ENCODE results near the gene CSNK1E. TPM values are rescaled to one million over a fixed set of nuclear protein-coding genes. Genes with fewer than 3 reads are reported as not detected.

The CSNK1E gene
- total and polyA plus RNA-seq, 2 experiments from 2014 or later: 85.8 to 123 TPM

DNA sequence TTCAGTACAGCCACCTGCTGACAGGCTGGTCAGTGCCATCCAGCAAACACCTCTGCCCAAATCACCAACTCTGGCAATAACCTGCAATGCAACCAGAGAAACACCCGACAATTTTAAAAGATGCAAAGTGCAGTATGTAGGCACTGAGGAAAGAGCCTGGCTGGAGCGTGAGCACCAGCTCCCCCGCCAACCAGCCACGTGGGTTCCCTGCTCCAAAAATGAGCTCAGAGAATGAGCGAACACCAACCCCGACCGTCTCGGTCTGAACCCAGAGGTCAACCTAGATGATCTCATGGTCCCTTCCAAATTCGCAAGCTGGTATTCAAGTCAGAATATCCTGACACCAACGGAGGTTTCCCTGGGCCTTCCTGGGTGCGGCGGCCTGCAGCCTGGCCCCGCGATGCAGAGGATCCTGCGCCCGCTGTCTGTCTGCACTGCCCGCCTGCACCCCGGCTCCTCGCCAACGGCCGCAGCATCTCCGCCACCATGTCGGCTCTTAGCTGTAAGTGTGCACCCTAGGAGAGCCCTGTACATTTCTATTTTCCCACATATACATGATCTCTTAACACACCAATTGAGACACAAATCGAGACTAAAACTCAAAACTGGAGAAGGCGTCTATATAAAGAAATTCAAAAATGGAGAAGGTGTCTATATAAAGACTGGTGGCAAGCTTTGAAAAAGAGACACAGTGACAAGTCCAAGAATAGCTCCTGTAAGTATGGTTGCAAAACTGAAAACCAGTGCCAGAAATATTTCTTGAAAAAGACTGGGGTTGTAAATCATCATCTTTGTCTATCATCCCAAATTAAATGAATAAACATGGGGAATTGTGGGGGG lies 67.2 kb downstream of the CSNK1E start:
- Histone ChIP-seq H3K27ac (no peak overlapping the region), H3K79me2 (peaks cover 71% of the 10 kb centered on the region), H3K4me3 (no peak overlapping the region), H3K9me3 (ENCODE audit: low read depth) (no peaks in the 10 kb centered on the region), H3K9me2 (replicated peaks; ENCODE audit: insufficient read depth) (no peaks in the 10 kb centered on the region), H4K20me1 (ENCODE audit: insufficient read depth, poor library complexity, severe bottlenecking) (peaks cover 17% of the 10 kb centered on the region), H3K36me3 (replicated peaks; ENCODE audit: insufficient read depth, low read depth) (no peaks in the 10 kb centered on the region), H3K27me3 (no peaks in the 10 kb centered on the region), H3K4me2 (no peak overlapping the region), H2AFZ (no peak overlapping the region), H3K4me1 (ENCODE audit: insufficient read depth) (no peaks in the 10 kb centered on the region)
- DNase-seq (ENCODE audit: low spot score): no peak
- TF ChIP-seq EZH2phosphoT487 (IDR thresholded peaks at IDR 0.05; ENCODE audit: low read depth, severe bottlenecking, unreplicated experiment): no peak
- no peak for TF ChIP-seq EZH2 (IDR thresholded peaks at IDR 0.05; ENCODE audit: borderline replicate concordance)
- TF ChIP-seq, protein P1, sequence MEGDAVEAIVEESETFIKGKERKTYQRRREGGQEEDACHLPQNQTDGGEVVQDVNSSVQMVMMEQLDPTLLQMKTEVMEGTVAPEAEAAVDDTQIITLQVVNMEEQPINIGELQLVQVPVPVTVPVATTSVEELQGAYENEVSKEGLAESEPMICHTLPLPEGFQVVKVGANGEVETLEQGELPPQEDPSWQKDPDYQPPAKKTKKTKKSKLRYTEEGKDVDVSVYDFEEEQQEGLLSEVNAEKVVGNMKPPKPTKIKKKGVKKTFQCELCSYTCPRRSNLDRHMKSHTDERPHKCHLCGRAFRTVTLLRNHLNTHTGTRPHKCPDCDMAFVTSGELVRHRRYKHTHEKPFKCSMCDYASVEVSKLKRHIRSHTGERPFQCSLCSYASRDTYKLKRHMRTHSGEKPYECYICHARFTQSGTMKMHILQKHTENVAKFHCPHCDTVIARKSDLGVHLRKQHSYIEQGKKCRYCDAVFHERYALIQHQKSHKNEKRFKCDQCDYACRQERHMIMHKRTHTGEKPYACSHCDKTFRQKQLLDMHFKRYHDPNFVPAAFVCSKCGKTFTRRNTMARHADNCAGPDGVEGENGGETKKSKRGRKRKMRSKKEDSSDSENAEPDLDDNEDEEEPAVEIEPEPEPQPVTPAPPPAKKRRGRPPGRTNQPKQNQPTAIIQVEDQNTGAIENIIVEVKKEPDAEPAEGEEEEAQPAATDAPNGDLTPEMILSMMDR (IDR thresholded peaks at IDR 0.05; ENCODE audit: poor library complexity): no peak
- 97% methylated on average over 25 of the region's 25 CpGs for WGBS (ENCODE audit: low lambda C conversion rate, missing lambda C conversion rate)

DNA sequence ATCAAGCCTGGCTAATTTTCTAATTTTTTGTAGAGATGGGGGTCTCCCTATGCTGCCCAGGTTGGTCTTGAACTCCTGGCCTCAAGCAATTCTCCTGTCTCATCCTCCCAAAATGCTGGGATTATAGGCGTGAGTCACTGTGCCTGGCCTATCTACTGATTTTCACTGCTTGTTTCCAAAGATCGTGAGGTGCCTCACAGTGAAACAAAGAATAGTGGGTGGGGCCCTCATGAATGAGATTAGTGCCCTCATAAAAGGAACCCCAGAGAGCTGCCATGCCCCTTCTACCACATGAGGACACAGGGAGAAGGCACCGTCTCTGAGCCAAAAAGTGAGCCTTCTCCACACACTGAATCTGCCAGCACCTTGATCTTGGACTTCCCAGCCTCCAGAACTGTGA lies 67.9 kb downstream of the CSNK1E start:
- peaks cover 64% of the 10 kb centered on the region for H3K79me2 ChIP-seq
- H3K4me2 ChIP-seq: no peak overlapping the region
- H3K36me3 ChIP-seq (replicated peaks; ENCODE audit: insufficient read depth, low read depth): no peaks in the 10 kb centered on the region
- TF ChIP-seq EZH2phosphoT487 (IDR thresholded peaks at IDR 0.05; ENCODE audit: low read depth, severe bottlenecking, unreplicated experiment) (no peak), EZH2 (IDR thresholded peaks at IDR 0.05; ENCODE audit: borderline replicate concordance) (no peak)
- TF ChIP-seq, protein P1 (IDR thresholded peaks at IDR 0.05; ENCODE audit: poor library complexity): no peak
- no peaks in the 10 kb centered on the region for H3K9me2 ChIP-seq (replicated peaks; ENCODE audit: insufficient read depth)
- peaks cover 17% of the 10 kb centered on the region for H4K20me1 ChIP-seq (ENCODE audit: insufficient read depth, poor library complexity, severe bottlenecking)
- no peak overlapping the region for H3K27ac ChIP-seq
- no peak for DNase-seq (ENCODE audit: low spot score)
- H3K4me3 ChIP-seq: no peak overlapping the region
- H3K27me3 ChIP-seq: no peaks in the 10 kb centered on the region
- H2AFZ ChIP-seq: no peak overlapping the region
- 92% methylated on average over 3 of the region's 3 CpGs for WGBS (ENCODE audit: low lambda C conversion rate, missing lambda C conversion rate)
- no peaks in the 10 kb centered on the region for H3K9me3 ChIP-seq (ENCODE audit: low read depth)
- no peaks in the 10 kb centered on the region for H3K4me1 ChIP-seq (ENCODE audit: insufficient read depth)

DNA sequence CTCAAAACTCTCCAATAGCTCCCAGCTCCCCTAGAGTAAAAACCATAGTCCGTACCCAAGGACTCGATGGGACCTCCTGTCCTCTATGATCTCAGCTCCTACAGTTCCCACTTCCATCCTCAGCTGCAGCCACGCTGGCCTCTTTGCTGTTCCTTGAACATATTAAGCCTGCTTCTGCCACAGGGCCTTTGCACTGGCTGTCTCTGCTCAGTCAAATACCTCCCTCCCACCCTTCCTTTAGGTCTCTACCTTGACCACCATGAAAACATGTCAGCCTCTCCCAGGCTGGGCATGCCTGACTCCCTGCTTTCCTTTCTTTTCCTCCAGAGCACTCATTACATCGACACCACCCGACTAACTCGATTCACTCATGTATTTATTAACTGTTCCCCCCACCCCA lies 69.0 kb downstream of the CSNK1E start:
- Histone ChIP-seq H3K79me2 (peaks cover 54% of the 10 kb centered on the region), H3K27me3 (no peaks in the 10 kb centered on the region), H4K20me1 (ENCODE audit: insufficient read depth, poor library complexity, severe bottlenecking) (peaks cover 17% of the 10 kb centered on the region), H3K36me3 (replicated peaks; ENCODE audit: insufficient read depth, low read depth) (no peaks in the 10 kb centered on the region), H3K4me1 (ENCODE audit: insufficient read depth) (peaks cover 5% of the 10 kb centered on the region), H3K4me3 (no peak overlapping the region), H3K9me2 (replicated peaks; ENCODE audit: insufficient read depth) (no peaks in the 10 kb centered on the region), H2AFZ (no peak overlapping the region), H3K27ac (no peak overlapping the region), H3K4me2 (no peak overlapping the region), H3K9me3 (ENCODE audit: low read depth) (no peaks in the 10 kb centered on the region)
- DNase-seq (ENCODE audit: low spot score): no peak
- TF ChIP-seq, protein P1 (IDR thresholded peaks at IDR 0.05; ENCODE audit: poor library complexity): no peak
- TF ChIP-seq EZH2phosphoT487 (IDR thresholded peaks at IDR 0.05; ENCODE audit: low read depth, severe bottlenecking, unreplicated experiment) (no peak), EZH2 (IDR thresholded peaks at IDR 0.05; ENCODE audit: borderline replicate concordance) (no peak)
- 97% methylated on average over 6 of the region's 6 CpGs for WGBS (ENCODE audit: low lambda C conversion rate, missing lambda C conversion rate)
